NCI-H1436 treated with DMSO at 0.1 percent for 48 hours (cell line): ENCODE data around the gene JAKMIP1.
"Not testable (repeated sequence)": the region's sequence is repeated elsewhere in the genome, so short reads cannot be mapped to it uniquely, and the experiment has no call there.

ENCODE experiments used
- DNase-seq: peaks from one replicate; lab custom pipeline; 2025; lab: John Stamatoyannopoulos, UW

JAKMIP1 gene

GRCh38 chr4:6013564-6013963 is 186.8 kb downstream of the JAKMIP1 start:
- no peak for DNase-seq

GRCh38 chr4:6012200-6012599 is 188.1 kb downstream of the JAKMIP1 start:
- no peak for DNase-seq

DNA sequence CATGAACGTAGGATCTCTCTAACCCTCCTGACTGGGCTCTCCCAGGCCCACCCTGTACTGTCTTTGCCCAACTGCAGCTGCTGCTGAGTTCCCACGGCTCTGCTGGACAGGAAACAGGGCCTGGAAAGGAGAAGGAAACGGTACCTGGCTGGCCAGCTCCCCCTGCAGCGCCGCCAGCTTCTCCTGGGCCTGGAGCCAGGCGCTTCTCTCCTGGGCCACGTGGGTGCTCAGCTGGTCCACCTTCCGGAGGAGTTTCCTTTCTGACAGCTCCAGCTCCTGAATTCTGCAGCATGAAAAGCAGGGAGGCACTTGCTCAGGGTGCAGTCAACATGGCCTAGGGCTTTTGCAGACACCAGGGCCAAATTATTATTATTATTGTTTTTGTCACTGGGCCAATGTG is 188.7 kb downstream of the JAKMIP1 start:
- no peak for DNase-seq

DNA sequence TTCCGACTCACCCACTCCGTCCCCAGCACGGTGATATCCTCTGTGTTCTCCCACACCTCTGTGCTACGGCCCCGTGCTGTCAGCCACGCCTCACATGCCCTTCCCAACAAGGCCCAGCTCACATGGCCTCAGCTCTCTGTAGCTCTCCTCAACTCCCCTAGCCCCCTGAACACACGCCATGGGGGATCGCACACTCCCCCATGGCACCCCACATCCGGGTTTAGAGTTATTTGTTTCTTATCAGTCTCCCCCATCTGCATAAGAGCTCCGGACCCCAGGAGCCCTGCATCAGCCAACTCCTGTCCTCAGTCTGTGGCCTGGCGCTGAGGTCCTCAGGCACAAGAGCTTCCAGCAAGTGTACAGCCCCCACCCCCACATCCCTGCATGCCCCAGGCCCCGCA is 189.1 kb downstream of the JAKMIP1 start:
- no peak for DNase-seq

DNA sequence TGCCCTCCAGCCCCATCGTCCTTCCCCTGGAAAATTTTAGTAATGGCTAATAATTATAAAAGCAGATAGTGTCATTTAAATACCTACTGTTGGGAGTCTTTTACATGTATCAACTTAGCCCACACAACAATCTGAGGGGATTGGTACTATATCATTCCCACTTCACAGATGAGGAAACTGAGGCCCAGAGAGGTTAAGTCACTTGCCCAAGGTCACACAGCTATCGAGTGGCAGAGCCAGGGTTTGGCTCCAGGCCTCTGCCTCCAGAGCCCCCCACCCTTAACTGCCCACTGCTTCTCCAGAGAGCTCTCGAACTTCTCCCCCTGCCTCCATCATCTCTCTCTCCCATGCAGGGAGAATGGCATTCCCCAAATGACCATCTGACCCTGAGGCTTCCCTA is 189.6 kb downstream of the JAKMIP1 start:
- DNase-seq = no peak

DNA sequence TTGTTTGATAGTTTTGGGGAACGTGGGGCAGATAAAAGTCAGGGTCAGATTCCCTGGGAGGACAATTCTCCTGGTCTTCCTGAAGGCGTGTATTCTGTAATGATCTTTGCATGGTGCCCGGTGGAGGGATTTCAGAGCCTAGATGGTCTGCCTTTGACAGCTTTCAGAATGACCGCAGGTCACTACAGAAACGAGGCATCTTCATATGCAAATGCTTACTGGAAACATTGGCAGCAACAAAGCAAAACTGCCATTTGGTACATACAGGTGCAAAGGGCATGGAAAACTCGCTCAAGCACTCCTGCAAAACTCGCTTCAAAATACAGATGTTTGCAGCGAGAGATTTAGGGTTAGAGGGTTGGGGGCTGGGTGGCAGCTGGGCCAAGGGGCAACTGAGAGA is 190.9 kb downstream of the JAKMIP1 start:
- DNase-seq = no peak

DNA sequence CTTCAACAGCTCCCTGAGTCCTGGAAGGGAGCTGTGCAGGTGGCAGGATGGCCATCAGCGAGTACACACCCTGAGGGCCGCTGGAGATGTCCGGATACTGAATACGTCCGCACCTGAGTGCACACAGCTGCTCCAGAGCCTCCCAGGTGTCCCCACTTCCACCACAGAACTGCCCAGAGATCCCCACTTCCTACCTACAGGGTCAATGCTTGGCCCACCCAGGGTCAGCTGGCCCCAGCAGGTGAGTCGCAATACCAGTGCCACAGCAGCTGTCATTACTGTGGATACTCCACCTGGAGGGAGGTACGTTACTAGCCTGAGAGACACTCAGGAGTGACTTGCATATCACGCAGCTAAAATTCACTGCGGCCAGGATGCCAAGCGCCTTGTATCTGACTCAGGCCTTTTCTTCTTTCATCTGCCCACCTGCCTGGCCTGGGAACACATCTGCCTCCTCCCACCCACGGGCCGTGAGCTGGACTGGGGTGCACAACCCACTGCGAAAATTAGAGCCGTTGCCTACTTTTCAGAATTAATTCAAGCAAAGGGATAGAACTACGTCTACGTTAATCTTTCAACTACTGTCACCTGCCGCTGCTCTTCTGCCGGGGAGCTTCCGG is 191.5 kb downstream of the JAKMIP1 start:
- no peak for DNase-seq

DNA sequence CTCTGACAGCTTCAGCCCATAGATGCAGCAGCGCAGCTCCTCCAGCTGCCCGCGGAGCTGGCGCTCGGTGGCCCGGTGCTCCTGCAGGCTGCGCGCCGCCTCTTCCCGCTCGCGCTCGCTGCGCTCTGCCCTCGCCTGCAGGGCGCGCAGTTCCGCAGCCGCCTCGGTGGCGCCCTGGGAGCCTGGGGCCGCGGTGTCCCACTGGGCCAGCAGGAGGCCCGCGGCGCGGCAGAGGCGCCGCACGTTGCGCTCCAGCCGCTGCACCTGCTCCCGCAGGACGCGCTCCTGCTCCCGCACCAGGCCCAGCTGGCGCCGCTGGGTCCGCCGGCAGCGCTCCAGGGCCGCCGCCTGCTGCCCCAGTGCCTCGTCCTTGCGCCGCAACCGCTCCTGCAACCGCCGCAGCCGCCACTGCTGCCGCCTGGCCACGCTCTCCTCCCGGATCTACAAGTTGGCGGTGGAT is 192.2 kb downstream of the JAKMIP1 start:
- no peak for DNase-seq

GRCh38 chr4:6005175-6005574 is 195.2 kb downstream of the JAKMIP1 start:
- DNase-seq = no peak

DNA sequence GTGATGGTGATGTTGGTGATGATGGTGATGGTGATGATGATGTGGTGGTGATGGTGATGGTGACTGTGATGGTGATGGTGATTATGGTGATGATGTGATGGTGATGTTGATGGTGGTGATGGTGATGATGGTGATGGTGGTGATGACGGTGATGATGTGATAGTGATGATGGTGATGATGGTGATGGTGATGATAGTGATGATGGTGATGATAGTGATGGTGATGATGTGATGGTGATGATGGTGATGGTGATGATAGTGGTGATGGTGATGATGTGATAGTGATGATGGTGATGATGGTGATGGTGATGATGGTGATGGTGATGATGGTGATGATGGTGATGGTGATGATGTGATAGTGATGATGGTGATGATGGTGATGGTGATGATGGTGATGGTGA is 196.9 kb downstream of the JAKMIP1 start:
- DNase-seq = not testable (repeated sequence)

DNA sequence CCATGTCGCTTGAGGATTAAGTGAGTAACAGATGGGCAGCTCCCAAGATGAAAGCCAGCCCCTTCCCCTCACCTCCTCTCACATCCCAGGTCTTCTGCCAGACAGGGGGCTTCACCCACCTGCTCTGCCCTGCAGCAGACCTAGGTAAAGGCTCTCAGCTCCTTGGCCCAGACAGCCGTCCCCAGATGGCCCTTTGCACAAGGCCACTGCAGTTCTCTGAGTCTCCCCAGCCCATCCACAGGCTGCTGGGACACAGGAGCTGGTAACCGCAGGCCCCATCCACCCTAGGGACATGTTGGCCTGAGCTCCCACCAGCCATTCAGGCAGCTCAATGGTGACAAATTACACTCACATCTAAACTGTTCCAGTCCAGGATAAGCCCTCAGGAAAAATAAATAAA is 197.4 kb downstream of the JAKMIP1 start:
- DNase-seq = no peak

DNA sequence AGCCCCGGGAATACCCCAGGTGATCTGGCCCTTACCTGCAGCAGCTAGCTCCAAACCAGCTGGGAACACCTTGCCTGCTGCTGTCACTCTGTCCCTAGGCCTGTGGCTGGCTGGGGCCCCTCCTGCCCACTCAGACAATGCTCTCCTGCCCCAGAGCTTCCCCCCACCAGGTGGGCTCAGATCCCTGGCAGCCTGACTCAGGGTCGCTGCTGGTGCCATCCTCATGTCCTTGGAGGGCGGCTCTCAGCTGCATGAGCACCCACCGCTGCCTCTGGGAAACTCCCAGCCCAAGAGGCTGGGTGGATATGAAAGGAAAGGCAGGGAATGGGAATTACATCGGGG is 197.9 kb downstream of the JAKMIP1 start:
- DNase-seq = no peak

- DNase-seq = no peak
Measured at GRCh38 chr4:6001680-6002491, 198.5 kb downstream of the JAKMIP1 start.

DNA sequence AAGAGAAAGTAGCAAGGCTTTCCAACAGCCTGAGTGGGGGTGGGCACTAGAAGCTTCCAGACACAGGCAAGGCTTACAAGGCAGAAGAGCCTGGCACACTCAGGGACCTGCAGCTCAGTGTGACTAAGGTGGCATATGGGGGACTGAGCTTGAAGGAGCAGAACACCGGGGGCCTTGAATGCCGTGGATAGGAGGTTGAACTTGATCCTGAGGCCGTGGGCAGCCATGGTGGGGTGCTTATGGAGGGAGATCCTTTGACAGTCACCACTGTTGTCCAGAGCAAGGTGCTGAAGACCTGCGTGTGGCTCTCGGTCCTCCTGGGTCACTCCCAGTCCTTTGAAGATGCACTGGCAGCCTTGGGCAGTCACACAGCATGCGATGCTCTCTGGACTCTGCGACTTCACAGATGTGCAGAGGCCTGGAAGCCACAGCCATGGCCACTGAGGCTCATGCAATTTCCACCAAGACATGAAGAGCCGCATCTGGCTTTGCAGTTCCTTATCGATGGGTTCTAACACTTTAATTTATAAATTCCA is 200.5 kb downstream of the JAKMIP1 start:
- no peak for DNase-seq

DNA sequence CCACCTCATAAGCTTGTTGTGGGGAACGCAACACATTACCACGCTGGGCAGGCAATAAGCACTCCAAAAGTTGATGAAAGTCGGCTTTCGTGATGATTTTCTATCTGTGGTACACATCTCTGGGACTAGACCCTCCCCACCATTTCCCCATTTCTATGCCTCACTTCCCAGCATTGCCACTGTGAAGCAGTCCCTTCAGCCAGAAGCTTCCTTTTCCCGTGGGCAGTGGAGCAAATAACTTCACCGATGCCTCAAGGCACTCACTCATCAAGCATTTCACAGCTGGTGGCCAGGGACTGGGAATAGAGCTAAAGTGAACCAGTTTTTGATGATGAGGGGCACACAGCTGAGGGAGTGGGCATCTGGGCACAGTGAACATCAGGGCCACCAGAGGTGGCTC is 201.0 kb downstream of the JAKMIP1 start:
- DNase-seq = no peak

DNA sequence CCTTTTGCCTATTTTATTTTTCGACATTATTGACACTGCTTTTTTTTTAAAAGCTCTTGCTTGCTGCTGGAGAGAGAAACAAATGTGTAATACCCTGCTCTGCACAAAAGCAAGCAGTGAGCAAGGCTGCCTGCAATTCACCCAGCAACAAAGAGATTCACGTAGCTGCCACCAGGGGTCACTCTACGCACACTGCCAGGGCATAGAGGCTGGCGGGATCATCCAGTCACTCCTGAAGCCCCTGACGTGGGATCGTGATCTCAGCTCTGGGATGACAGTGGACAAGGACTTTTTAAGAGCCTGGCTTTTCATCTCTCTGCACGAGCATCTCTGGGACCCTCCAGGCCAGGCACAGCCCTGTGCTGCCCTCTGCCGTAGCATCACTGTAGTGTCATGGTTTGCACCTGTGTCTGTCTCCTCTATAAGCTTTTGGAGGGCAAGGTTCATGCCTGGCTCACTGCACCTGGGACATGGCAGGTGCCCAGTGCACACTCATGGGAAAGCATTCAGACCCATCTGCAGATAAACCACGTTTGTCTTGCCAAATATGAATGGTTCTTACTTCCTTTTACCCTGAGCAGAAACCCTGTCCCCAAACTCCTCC is 201.9 kb downstream of the JAKMIP1 start:
- DNase-seq = no peak

DNA sequence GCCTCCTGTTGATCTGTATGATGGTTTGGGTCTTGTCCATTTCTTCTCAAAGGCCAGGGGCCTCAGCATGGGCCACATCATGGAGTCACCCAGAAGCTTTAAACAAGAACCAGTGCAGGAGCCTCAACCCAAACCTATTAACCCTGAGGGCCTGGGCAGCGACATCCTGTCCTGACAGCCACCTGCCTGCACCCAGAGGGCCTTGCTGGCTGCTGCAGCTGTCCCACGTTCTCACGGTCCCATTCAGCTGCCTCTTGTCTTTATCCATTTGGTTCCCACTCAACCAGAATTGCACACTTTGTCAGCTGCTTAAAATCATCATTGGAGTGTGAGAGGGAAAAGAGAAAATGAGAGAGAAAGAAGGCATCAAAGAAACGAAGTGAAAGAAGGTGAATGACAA is 203.7 kb downstream of the JAKMIP1 start:
- DNase-seq = no peak

- DNase-seq = no peak
Measured at GRCh38 chr4:5995901-5996623, 204.3 kb downstream of the JAKMIP1 start.

DNA sequence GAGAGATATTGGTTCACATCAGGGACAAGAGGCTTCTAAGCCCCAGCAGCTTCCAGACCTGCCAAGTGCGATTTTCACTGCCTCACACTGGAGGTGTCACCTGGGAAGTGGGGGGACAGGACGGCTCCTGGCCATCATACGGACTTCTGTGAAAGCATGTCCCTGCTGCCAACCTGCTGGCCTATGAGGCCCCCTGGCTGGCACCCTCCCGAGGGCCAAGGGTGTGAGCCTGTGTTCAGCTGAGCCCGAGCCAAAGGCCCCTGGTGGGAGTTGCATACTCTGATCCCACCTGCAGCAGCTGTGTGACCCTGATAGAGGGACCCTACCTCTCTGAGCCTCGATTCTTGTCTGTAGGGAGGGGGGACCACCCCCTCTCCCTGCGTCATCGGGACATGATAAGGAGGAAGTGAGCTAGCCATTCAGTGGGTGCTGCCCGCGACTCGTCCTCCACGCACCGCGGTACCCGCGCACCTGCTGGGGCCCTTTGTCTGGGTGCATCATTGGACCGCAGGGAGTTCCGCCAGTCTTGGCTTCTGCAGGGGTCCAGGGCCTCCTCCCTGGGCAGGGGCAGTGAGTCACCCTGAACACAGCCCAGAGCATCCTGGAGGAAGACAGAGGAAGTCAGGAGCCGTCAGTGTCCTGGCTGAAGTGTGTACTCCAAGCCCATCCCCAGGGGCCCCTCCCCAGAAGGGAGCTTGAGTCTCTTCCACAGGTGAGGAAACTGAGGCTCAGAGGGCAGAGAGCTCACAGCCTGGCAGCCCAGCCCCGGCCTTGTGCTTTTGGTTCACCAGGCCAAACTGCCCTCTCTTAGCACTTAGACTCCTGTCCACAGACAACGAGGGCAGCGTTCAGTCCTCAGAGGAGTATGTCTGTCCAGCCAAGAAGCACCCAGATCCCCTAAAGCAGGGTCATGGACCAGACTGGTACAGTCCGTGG is 206.2 kb downstream of the JAKMIP1 start:
- no peak for DNase-seq

DNA sequence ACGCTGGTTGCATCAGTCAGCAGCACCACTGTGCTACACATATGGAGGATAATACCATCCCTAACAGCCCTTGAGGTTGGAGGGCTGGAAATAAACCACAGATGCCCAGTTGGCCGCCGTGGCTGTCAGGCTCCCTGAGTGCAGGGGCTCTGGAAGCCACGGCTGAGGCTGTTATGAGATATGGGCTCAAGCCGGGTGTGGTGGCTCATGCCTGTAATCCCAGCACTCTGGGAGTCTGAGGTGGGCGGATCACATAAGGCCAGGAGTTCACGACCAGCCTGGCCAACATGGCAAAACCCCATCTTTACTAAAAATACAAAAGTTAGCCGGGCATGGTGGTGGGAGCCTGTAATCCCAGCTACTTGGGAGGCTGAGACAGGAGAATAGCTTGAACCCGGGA is 207.0 kb downstream of the JAKMIP1 start:
- not testable (repeated sequence) for DNase-seq

- peak; percentile 29 for DNase-seq
Measured at GRCh38 chr4:5992828-5993321, 207.5 kb downstream of the JAKMIP1 start.
